Activated CD8-positive, alpha-beta T cell treated with anti-CD3 and anti-CD28 coated beads for 36 hours (primary cell): ENCODE measurements around the gene GTF3C5. TPM values are rescaled to one million over a fixed set of nuclear protein-coding genes. Genes with fewer than 3 reads are reported as not detected.

ENCODE experiments used
- ATAC-seq: fragments of 200-7000 bp; cut with Tn5 transposase; one replicate; pipeline ENCODE4 v1.10.0; 2021; ENCODE audit warnings: mild to moderate bottlenecking, moderate library complexity
- CTCF ChIA-PET: fragments of 350-600 bp; sonication (Branson Sonifier 250); formaldehyde crosslinking; loops from one replicate; lab custom pipeline; 2021; ENCODE audit warnings: antibody characterized with exemption; lab: Charles Lee
- POLR2A ChIA-PET: fragments of 350-600 bp; sonication (Branson Sonifier 250); formaldehyde crosslinking; loops from one replicate; lab custom pipeline; 2021; ENCODE audit warnings: antibody characterized with exemption; lab: Charles Lee
- DNase-seq: peaks from one replicate; pipeline ENCODE4 v3.0.0-alpha.2; 2020
- H3K27ac Mint-ChIP-seq: one replicate; pipeline ENCODE4 v1.8.0; 2021; ENCODE audit warnings: mild to moderate bottlenecking, mixed read lengths
- H3K27me3 Mint-ChIP-seq: one replicate; pipeline ENCODE4 v1.8.0; 2021; ENCODE audit warnings: mixed read lengths
- H3K36me3 Mint-ChIP-seq: one replicate; pipeline ENCODE4 v1.8.0; 2021; ENCODE audit warnings: low read depth, mixed read lengths
- H3K4me1 Mint-ChIP-seq: one replicate; pipeline ENCODE4 v1.8.0; 2021; ENCODE audit warnings: low read depth, mixed read lengths
- H3K4me3 Mint-ChIP-seq: one replicate; pipeline ENCODE4 v1.8.0; 2021; ENCODE audit warnings: mild to moderate bottlenecking, moderate library complexity, mixed read lengths
- H3K9me3 Mint-ChIP-seq: one replicate; pipeline ENCODE4 v1.8.0; 2021; ENCODE audit warnings: mixed read lengths
- intact Hi-C: fragments of 100-400 bp; cut with micrococcal nuclease; formaldehyde crosslinking; loops from one replicate; pipeline ENCODE4 v1.10.0; 2022
- total RNA-seq, 2 experiments: library from RNA; stranded (reverse); gene quantifications; one replicate each; pipeline ENCODE4 v1.2.3, GENCODE V29; 2021
- TF ChIP-seq, protein P1 (sequence below): fragments of 200-600 bp; IDR thresholded peaks from one replicate; pipeline ENCODE4 v1.8.0; 2022; ENCODE audit warnings: antibody characterized with exemption, mild to moderate bottlenecking

GTF3C5 gene
- total RNA-seq, 2 experiments from 2014 or later = 87.6 to 95.3 TPM

DNA sequence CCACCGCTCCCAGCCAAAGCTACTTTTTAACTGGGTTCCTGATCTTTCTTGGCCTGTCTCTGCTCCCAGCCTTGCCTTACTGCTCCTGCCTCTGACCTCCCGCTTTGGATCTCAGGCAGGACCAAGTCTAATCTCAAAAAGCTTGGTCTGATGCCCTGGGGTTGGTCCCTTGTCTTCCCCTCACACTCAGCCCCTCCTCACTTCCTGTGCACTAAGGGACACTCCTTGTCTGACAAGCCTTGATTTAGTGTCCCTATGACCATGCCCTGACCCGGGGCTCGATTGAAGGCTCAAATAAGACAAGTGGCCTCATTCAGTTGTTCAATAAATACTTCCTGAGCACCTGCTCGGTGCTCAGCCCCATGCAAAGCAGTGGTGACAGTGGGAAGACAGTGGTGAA lies 3.7 kb upstream of the GTF3C5 start:
- CTCF ChIA-PET = interaction anchor here (0.7 to 1.2 kb wide), 3 partner anchors 9 to 117 kb away, joined by 4 to 5 read pairs (median 4); no protein-coding TSS in a partner anchor
- Mint-ChIP-seq H3K27me3 (no peaks in the 10 kb centered on the region), H3K27ac (peak overlapping the region; percentile 21), H3K36me3 (peaks cover 12% of the 10 kb centered on the region), H3K9me3 (peaks cover 4% of the 10 kb centered on the region), H3K4me1 (peaks cover 31% of the 10 kb centered on the region), H3K4me3 (no peak overlapping the region)
- intact Hi-C loops = no loop called here
- TF ChIP-seq, protein P1, sequence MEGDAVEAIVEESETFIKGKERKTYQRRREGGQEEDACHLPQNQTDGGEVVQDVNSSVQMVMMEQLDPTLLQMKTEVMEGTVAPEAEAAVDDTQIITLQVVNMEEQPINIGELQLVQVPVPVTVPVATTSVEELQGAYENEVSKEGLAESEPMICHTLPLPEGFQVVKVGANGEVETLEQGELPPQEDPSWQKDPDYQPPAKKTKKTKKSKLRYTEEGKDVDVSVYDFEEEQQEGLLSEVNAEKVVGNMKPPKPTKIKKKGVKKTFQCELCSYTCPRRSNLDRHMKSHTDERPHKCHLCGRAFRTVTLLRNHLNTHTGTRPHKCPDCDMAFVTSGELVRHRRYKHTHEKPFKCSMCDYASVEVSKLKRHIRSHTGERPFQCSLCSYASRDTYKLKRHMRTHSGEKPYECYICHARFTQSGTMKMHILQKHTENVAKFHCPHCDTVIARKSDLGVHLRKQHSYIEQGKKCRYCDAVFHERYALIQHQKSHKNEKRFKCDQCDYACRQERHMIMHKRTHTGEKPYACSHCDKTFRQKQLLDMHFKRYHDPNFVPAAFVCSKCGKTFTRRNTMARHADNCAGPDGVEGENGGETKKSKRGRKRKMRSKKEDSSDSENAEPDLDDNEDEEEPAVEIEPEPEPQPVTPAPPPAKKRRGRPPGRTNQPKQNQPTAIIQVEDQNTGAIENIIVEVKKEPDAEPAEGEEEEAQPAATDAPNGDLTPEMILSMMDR = no peak
- DNase-seq (no peak), ATAC-seq (no peak)
- POLR2A ChIA-PET = no interaction called here

- H3K4me3 Mint-ChIP-seq = peak overlapping the region; percentile 87
- H3K4me1 Mint-ChIP-seq = peaks cover 31% of the 10 kb centered on the region
- ATAC-seq (no peak), DNase-seq (no peak)
- no peaks in the 10 kb centered on the region for H3K27me3 Mint-ChIP-seq
- peaks cover 23% of the 10 kb centered on the region for H3K36me3 Mint-ChIP-seq
- CTCF ChIA-PET = interaction anchor here (1.1 to 1.3 kb wide), 2 partner anchors 20 to 119 kb away, joined by 3 to 4 read pairs; no protein-coding TSS in a partner anchor
- H3K9me3 Mint-ChIP-seq = peaks cover 4% of the 10 kb centered on the region
- POLR2A ChIA-PET = no interaction called here
- TF ChIP-seq, protein P1 = no peak
- intact Hi-C loops = no loop called here
- no peak overlapping the region for H3K27ac Mint-ChIP-seq
Measured at GRCh38 chr9:133028221-133028620, 2.6 kb upstream of the GTF3C5 start.

DNA sequence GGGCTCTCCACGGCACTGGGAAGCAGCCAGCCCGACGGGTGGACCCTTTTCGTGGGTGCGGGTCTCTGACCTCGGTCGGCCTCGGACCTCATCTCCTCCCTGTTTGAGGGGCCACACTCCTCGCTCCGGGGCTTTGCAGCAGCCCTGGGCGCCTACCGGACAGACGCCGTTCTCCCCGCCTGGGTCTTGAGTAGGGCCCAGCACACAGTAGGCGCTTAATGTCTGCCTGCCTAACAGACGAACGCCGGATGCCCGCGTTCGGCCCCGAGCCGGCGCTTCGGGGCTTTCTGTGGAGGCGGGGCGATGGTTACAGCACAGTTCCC lies 842 bp upstream of the GTF3C5 start:
- H3K36me3 Mint-ChIP-seq = peaks cover 23% of the 10 kb centered on the region
- peaks cover 4% of the 10 kb centered on the region for H3K9me3 Mint-ChIP-seq
- H3K27ac Mint-ChIP-seq = peak overlapping the region; percentile 92
- POLR2A ChIA-PET = interaction anchor here (0.8 to 2.4 kb wide), 7 partner anchors 7 to 675 kb away, joined by 3 to 13 read pairs (median 5); partner anchors contain the start of genes SETX and TSC1
- peak overlapping the region; percentile 87 for H3K4me3 Mint-ChIP-seq
- intact Hi-C loops = no loop called here
- peaks cover 35% of the 10 kb centered on the region for H3K4me1 Mint-ChIP-seq
- ATAC-seq (peak; percentile 23), DNase-seq (no peak)
- TF ChIP-seq, protein P1 = no peak
- CTCF ChIA-PET = interaction anchor here (0.6 to 3.2 kb wide), 8 partner anchors 7 to 120 kb away, joined by 3 to 41 read pairs (median 4); no protein-coding TSS in a partner anchor
- no peaks in the 10 kb centered on the region for H3K27me3 Mint-ChIP-seq

- Mint-ChIP-seq H3K9me3 (peaks cover 4% of the 10 kb centered on the region), H3K4me3 (peak overlapping the region; percentile 87), H3K4me1 (peaks cover 38% of the 10 kb centered on the region), H3K36me3 (peaks cover 23% of the 10 kb centered on the region), H3K27me3 (no peaks in the 10 kb centered on the region), H3K27ac (peak overlapping the region; percentile 92)
- ChIA-PET POLR2A (interaction anchor here (1.0 to 2.4 kb wide), 11 partner anchors 9 to 118 kb away, joined by 4 to 13 read pairs (median 6); partner anchors contain the start of gene TSC1), CTCF (interaction anchor here (1.0 to 3.2 kb wide), 7 partner anchors 9 to 208 kb away, joined by 3 to 41 read pairs (median 6); no protein-coding TSS in a partner anchor)
- no peak for DNase-seq
- TF ChIP-seq, protein P1 = no peak
- intact Hi-C loops = no loop called here
- ATAC-seq = no peak
Measured at GRCh38 chr9:133031130-133031422, 279 bp downstream of the GTF3C5 start.

DNA sequence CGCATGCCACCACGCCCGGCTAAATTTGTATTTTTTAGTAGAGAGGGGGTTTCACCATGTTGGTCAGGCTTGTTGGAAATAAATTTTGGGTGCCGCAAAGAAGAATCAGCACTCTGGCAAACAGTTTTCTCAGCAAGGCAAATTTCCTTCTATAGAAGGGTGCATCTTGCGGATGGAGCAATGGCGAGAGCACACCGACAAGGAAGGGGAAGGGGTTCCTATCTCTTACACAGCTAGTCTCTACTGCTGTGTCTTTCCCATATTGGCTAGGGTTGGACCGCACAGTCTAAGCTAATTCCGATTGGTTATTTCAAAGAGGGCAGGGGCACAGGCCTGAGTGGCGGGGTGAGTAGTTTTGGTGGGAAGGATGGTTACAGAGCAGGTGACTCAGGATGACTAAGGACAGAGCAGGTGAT lies 707 bp downstream of the GTF3C5 start:
- CTCF ChIA-PET = interaction anchor here (0.7 to 3.2 kb wide), 8 partner anchors 9 to 208 kb away, joined by 3 to 41 read pairs (median 4); no protein-coding TSS in a partner anchor
- DNase-seq (peak; percentile 42), ATAC-seq (no peak)
- TF ChIP-seq, protein P1 = no peak
- Mint-ChIP-seq H3K36me3 (peaks cover 23% of the 10 kb centered on the region), H3K9me3 (peaks cover 4% of the 10 kb centered on the region), H3K27ac (peak overlapping the region; percentile 92), H3K4me3 (peak overlapping the region; percentile 87), H3K27me3 (no peaks in the 10 kb centered on the region), H3K4me1 (peaks cover 40% of the 10 kb centered on the region)
- intact Hi-C loops = no loop called here
- POLR2A ChIA-PET = interaction anchor here (1.0 to 2.4 kb wide), 11 partner anchors 9 to 118 kb away, joined by 4 to 13 read pairs (median 6); partner anchors contain the start of gene TSC1
